ENCODE results near the gene MKNK2. TPM values are rescaled to one million over a fixed set of nuclear protein-coding genes. Genes with fewer than 3 reads are reported as not detected.

Gene MKNK2
- total and polyA plus RNA-seq, 10 of the 15 experiments (the other 5 are each of a cell fraction or from before 2014, with no cell fraction given) = 9.6 to 365 (median 69.9) TPM

DNA sequence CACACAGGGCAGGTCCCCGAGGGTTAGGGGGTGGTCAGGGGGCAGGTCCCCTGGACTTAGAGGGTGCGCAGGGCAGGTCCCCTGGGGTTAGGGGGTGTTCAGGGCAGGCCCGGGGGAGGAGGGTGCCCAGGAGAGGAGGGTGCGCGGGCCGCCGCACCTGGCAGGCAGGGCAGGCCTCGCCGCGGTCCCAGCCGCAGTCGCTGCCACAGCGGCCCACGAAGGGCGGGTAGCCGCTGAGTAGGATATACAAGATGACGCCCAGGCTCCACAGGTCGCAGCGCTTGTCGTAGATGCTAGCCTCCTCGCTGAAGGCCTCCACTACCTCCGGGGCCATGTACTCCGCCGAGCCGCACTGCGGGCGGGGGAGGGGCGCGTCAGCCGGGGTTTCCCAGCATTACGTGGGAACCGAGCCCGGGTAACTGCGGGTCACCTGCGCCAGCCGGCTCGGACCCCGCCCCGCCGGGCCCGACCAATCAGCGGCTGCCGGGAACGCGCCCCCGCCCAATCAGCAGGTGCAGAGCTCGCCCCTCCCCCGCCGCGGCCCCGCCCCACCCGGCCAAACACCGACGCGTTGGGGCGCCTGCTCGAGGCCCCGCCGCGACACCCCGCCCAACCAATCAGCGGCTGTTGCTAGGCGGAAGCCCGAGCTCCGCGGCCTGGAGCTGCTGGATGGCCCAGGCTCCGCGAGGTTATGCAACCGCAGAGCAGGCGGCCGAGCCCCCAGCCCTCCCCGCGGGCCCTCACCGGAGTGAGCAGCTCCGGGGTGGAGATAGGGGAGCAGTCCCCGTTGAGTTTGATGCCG lies 9.2 kb downstream of the MKNK2 start (continued):
- TF ChIP-seq NRF1 (conservative IDR thresholded peaks at IDR 0.05; ENCODE audit: low read depth, low read length) (0 out of 2 replicates have a peak, but pooled peaks have one; percentile 26), JUND (IDR thresholded peaks at IDR 0.05; ENCODE audit: low read depth, low read length) (no peak), JUNB (IDR thresholded peaks at IDR 0.05) (no peak), RCOR1 (conservative IDR thresholded peaks at IDR 0.05; ENCODE audit: low read depth, low read length) (no peak), SMARCA5 (IDR thresholded peaks at IDR 0.05) (peak; percentile 49; the same call in 1 of the 2 replicates), CREM (IDR thresholded peaks at IDR 0.05; ENCODE audit: low read depth) (peak; percentile 40; the same call in 1 of the 2 replicates), GATAD2B (conservative IDR thresholded peaks at IDR 0.05; ENCODE audit: low read depth) (peak; percentile 60), NR2C2 (IDR thresholded peaks at IDR 0.05; ENCODE audit: borderline replicate concordance, control insufficient read depth, insufficient read length, low read depth) (no peak), EED (IDR thresholded peaks at IDR 0.05; ENCODE audit: low read depth) (peak; percentile 10; the same call in 1 of the 2 replicates), RAD51 (IDR thresholded peaks at IDR 0.05) (no peak), LARP7 (IDR thresholded peaks at IDR 0.05) (peak; percentile 82), EGR1 (IDR thresholded peaks at IDR 0.05; ENCODE audit: borderline replicate concordance in 1 of 2, low read depth in 2 of 2, low read length in 2 of 2) (0 out of 3 replicates have a peak, but pooled peaks of 1 of the 2 experiments have one; percentile 23), POLR2A (IDR thresholded peaks at IDR 0.05; ENCODE audit: low read depth, low read length) (peak; percentile 87), CEBPB (IDR thresholded peaks at IDR 0.05; ENCODE audit: borderline replicate concordance in 1 of 2, low read depth in 2 of 2, low read length in 2 of 2) (peak in 1 of 2 experiments; percentile 95; a peak in 2 of 4 replicates), BMI1 (IDR thresholded peaks at IDR 0.05; ENCODE audit: borderline replicate concordance) (no peak), RBBP5 (conservative IDR thresholded peaks at IDR 0.05) (no peak)
- TF ChIP-seq, protein P1, sequence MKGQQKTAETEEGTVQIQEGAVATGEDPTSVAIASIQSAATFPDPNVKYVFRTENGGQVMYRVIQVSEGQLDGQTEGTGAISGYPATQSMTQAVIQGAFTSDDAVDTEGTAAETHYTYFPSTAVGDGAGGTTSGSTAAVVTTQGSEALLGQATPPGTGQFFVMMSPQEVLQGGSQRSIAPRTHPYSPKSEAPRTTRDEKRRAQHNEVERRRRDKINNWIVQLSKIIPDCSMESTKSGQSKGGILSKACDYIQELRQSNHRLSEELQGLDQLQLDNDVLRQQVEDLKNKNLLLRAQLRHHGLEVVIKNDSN (IDR thresholded peaks at IDR 0.05; ENCODE audit: borderline replicate concordance, extremely low read length, insufficient read depth, low read depth, low read length) = peak; percentile 27
- TF ChIP-seq, protein P2, sequence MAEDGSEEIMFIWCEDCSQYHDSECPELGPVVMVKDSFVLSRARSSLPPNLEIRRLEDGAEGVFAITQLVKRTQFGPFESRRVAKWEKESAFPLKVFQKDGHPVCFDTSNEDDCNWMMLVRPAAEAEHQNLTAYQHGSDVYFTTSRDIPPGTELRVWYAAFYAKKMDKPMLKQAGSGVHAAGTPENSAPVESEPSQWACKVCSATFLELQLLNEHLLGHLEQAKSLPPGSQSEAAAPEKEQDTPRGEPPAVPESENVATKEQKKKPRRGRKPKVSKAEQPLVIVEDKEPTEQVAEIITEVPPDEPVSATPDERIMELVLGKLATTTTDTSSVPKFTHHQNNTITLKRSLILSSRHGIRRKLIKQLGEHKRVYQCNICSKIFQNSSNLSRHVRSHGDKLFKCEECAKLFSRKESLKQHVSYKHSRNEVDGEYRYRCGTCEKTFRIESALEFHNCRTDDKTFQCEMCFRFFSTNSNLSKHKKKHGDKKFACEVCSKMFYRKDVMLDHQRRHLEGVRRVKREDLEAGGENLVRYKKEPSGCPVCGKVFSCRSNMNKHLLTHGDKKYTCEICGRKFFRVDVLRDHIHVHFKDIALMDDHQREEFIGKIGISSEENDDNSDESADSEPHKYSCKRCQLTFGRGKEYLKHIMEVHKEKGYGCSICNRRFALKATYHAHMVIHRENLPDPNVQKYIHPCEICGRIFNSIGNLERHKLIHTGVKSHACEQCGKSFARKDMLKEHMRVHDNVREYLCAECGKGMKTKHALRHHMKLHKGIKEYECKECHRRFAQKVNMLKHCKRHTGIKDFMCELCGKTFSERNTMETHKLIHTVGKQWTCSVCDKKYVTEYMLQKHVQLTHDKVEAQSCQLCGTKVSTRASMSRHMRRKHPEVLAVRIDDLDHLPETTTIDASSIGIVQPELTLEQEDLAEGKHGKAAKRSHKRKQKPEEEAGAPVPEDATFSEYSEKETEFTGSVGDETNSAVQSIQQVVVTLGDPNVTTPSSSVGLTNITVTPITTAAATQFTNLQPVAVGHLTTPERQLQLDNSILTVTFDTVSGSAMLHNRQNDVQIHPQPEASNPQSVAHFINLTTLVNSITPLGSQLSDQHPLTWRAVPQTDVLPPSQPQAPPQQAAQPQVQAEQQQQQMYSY (CRISPR knock-in tag; IDR thresholded peaks at IDR 0.05) = no peak
- TF ChIP-seq, protein P3, sequence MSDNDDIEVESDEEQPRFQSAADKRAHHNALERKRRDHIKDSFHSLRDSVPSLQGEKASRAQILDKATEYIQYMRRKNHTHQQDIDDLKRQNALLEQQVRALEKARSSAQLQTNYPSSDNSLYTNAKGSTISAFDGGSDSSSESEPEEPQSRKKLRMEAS (IDR thresholded peaks at IDR 0.05; ENCODE audit: low read depth, low read length) = no peak; the same call in 1 of the 2 replicates
- TF ChIP-seq, protein P4, sequence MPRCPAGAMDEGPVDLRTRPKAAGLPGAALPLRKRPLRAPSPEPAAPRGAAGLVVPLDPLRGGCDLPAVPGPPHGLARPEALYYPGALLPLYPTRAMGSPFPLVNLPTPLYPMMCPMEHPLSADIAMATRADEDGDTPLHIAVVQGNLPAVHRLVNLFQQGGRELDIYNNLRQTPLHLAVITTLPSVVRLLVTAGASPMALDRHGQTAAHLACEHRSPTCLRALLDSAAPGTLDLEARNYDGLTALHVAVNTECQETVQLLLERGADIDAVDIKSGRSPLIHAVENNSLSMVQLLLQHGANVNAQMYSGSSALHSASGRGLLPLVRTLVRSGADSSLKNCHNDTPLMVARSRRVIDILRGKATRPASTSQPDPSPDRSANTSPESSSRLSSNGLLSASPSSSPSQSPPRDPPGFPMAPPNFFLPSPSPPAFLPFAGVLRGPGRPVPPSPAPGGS (IDR thresholded peaks at IDR 0.05; ENCODE audit: borderline replicate concordance, insufficient read depth, low read depth, low read length, poor library complexity, severe bottlenecking) = peak; percentile 8
- TF ChIP-seq, protein P5, sequence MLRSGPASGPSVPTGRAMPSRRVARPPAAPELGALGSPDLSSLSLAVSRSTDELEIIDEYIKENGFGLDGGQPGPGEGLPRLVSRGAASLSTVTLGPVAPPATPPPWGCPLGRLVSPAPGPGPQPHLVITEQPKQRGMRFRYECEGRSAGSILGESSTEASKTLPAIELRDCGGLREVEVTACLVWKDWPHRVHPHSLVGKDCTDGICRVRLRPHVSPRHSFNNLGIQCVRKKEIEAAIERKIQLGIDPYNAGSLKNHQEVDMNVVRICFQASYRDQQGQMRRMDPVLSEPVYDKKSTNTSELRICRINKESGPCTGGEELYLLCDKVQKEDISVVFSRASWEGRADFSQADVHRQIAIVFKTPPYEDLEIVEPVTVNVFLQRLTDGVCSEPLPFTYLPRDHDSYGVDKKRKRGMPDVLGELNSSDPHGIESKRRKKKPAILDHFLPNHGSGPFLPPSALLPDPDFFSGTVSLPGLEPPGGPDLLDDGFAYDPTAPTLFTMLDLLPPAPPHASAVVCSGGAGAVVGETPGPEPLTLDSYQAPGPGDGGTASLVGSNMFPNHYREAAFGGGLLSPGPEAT (IDR thresholded peaks at IDR 0.05; ENCODE audit: low read depth) = no peak
